DOHH2 (cell line): ENCODE data around the gene KIR3DL2.
"Not testable (repeated sequence)": the region's sequence is repeated elsewhere in the genome, so short reads cannot be mapped to it uniquely, and the experiment has no call there.

Experiments used
- H3F3A ChIP-seq: fragments of 200-600 bp; sonication (generic), shearing (Covaris generic); 2 replicates; pipeline ENCODE4 v1.6.0; 2016; ENCODE audit warnings: antibody characterized with exemption, mild to moderate bottlenecking; ENCODE audit not compliant: control insufficient read depth, insufficient read depth
- H3K27ac ChIP-seq: fragments of 200-600 bp; sonication (generic); 2 replicates; pipeline ENCODE4 v1.5.1; 2014; ENCODE audit warnings: low read depth, mild to moderate bottlenecking, low read length, moderate library complexity
- H3K27me3 ChIP-seq: fragments of 200-600 bp; sonication (generic); 2 replicates; pipeline ENCODE4 v1.6.1; 2014; ENCODE audit warnings: mild to moderate bottlenecking, low read length, mixed read lengths; ENCODE audit not compliant: control insufficient read depth
- H3K36me3 ChIP-seq: fragments of 200-600 bp; sonication (generic); 2 replicates; pipeline ENCODE4 v1.6.1; 2014; ENCODE audit warnings: mild to moderate bottlenecking, low read length, moderate library complexity, mixed read lengths; ENCODE audit not compliant: control insufficient read depth
- H3K4me1 ChIP-seq: fragments of 200-600 bp; sonication (generic); 2 replicates; pipeline ENCODE4 v1.6.1; 2014; ENCODE audit warnings: mild to moderate bottlenecking, low read length, mixed read lengths; ENCODE audit not compliant: control insufficient read depth
- H3K4me2 ChIP-seq: fragments of 200-600 bp; sonication (generic); 2 replicates; pipeline ENCODE4 v1.6.0; 2014; ENCODE audit warnings: mild to moderate bottlenecking, low read length, moderate library complexity
- H3K4me3 ChIP-seq: fragments of 200-600 bp; sonication (generic); 2 replicates; pipeline ENCODE4 v1.5.1; 2014; ENCODE audit warnings: mild to moderate bottlenecking, low read length, mixed read lengths
- H3K79me2 ChIP-seq: fragments of 200-600 bp; sonication (generic); 2 replicates; pipeline ENCODE4 v1.6.1; 2014; ENCODE audit warnings: mild to moderate bottlenecking, low read length, mixed read lengths; ENCODE audit not compliant: control insufficient read depth
- H3K9me2 ChIP-seq: fragments of 200-600 bp; sonication (generic); replicated peaks from 2 replicates; pipeline ENCODE4 v1.6.1; 2014; ENCODE audit warnings: mild to moderate bottlenecking, low read length, mixed read lengths; ENCODE audit not compliant: control insufficient read depth
- H3K9me3 ChIP-seq: fragments of 200-600 bp; sonication (generic); 2 replicates; pipeline ENCODE4 v1.6.1; 2014; ENCODE audit warnings: antibody characterized with exemption, low read length, mixed read lengths; ENCODE audit not compliant: control insufficient read depth, insufficient read depth
- H4K20me1 ChIP-seq: fragments of 200-600 bp; sonication (generic); 2 replicates; pipeline ENCODE4 v1.6.0; 2014; ENCODE audit warnings: low read depth, mild to moderate bottlenecking, antibody characterized with exemption, low read length, moderate library complexity; ENCODE audit not compliant: control insufficient read depth, insufficient read depth
- EZH2phosphoT487 ChIP-seq: fragments of 200-600 bp; sonication (generic); IDR thresholded peaks from 2 replicates; pipeline ENCODE4 v1.6.1; 2017; ENCODE audit warnings: borderline replicate concordance, mild to moderate bottlenecking, antibody characterized with exemption, low read length, moderate library complexity, mixed read lengths
- TF ChIP-seq, protein P1 (sequence below): fragments of 200-600 bp; sonication (generic); IDR thresholded peaks from one replicate; pipeline ENCODE4 v1.5.1; 2014; ENCODE audit warnings: antibody characterized with exemption, mild to moderate bottlenecking, low read depth, low read length; ENCODE audit not compliant: poor library complexity, severe bottlenecking

KIR3DL2 gene

DNA sequence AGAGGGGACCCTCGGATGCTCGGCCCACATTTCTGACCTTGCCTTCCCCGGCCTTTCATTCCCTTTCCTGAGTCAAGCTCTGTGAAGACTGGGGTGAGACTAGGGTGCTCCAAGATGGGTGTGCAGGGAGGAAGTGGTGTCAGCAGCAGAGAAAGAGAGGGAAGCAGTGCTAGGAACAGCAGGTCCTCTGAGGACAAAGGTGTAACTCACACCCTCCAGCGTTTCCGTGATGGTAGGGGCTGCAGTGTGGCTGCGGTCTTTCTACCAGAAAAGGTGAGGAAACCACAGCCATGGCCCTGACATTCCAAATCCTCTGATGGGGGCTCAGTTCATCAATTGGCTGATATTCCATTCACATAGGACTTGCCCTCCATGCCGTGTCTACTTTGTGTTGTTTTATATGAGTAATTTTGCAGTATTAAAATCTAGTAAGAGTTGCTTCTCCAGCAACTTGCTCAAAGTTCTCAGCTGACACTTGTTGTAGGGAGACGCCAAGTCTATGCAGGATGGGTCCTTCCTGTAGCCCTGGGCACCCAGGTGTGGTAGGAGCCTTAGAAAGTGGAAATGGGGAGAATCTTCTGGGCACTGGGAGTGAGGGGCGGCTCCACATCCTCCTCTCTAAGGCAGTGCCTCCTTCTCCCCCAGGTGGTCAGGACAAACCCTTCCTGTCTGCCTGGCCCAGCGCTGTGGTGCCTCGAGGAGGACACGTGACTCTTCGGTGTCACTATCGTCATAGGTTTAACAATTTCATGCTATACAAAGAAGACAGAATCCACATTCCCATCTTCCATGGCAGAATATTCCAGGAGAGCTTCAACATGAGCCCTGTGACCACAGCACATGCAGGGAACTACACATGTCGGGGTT is 32.3 kb upstream of the KIR3DL2 start:
- no peaks in the 10 kb centered on the region for H3F3A ChIP-seq
- H3K4me1 ChIP-seq, result no peaks in the 10 kb centered on the region
- H3K36me3 ChIP-seq, result no peaks in the 10 kb centered on the region
- H3K27me3 ChIP-seq, result 0 out of 2 replicates have a peak, but pooled peaks cover 2% of the 10 kb centered on the region
- TF ChIP-seq, protein P1, sequence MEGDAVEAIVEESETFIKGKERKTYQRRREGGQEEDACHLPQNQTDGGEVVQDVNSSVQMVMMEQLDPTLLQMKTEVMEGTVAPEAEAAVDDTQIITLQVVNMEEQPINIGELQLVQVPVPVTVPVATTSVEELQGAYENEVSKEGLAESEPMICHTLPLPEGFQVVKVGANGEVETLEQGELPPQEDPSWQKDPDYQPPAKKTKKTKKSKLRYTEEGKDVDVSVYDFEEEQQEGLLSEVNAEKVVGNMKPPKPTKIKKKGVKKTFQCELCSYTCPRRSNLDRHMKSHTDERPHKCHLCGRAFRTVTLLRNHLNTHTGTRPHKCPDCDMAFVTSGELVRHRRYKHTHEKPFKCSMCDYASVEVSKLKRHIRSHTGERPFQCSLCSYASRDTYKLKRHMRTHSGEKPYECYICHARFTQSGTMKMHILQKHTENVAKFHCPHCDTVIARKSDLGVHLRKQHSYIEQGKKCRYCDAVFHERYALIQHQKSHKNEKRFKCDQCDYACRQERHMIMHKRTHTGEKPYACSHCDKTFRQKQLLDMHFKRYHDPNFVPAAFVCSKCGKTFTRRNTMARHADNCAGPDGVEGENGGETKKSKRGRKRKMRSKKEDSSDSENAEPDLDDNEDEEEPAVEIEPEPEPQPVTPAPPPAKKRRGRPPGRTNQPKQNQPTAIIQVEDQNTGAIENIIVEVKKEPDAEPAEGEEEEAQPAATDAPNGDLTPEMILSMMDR, result no peak
- TF ChIP-seq EZH2phosphoT487, result no peak
- no peaks in the 10 kb centered on the region for H3K9me2 ChIP-seq
- H3K4me2 ChIP-seq, result no peak overlapping the region
- no peaks in the 10 kb centered on the region for H4K20me1 ChIP-seq
- H3K27ac ChIP-seq, result no peak overlapping the region
- H3K9me3 ChIP-seq, result no peaks in the 10 kb centered on the region
- H3K4me3 ChIP-seq, result no peak overlapping the region
- no peaks in the 10 kb centered on the region for H3K79me2 ChIP-seq

DNA sequence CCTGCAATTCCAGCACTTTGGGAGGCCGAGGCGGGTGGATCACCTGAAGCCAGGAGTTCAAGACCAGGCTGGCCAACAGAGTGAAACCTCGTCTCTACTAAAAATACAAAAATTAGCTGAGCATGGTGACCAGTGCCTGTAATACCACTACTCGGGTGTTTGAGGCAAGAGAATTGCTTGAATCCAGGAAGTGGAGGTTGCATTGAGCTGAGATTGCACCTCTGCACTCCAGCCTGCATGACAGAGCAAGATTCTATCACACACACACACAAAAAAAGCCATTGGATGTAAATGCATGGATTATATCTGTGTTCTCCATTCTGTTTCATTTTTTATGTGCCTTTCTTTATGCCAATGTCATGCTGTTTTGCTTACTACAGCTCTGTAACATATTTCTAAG is 25.8 kb upstream of the KIR3DL2 start:
- not testable (repeated sequence) for H3K9me2 ChIP-seq, H3K4me3 ChIP-seq, H3K4me2 ChIP-seq, H3F3A ChIP-seq, H3K36me3 ChIP-seq, H3K9me3 ChIP-seq, H4K20me1 ChIP-seq, H3K27me3 ChIP-seq, H3K4me1 ChIP-seq, H3K27ac ChIP-seq, H3K79me2 ChIP-seq

DNA sequence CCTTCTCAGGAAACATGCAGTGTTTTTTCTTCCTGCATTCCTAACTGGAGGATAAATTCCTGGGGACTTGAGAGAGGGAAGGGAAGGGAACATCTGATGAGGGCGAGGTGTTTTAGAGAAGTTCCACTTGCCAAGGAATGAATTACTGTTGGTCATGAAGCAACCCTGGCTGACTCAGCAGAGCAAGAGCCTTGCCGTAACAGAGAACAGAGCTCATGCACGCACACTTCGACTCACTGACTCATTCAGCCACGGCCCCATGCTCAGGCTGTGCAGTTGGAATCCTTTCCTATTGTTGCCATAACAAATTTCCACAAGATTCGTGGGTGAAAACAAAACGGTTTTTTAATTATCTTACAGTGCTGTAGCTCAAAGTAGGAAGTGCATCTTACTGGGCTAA is 24.9 kb upstream of the KIR3DL2 start:
- H3K4me3 ChIP-seq, H3K4me1 ChIP-seq, H3K36me3 ChIP-seq, H3K4me2 ChIP-seq, H3K9me3 ChIP-seq, H3K9me2 ChIP-seq, H3K27me3 ChIP-seq, H3F3A ChIP-seq, H4K20me1 ChIP-seq, H3K79me2 ChIP-seq, H3K27ac ChIP-seq: not testable (repeated sequence)

DNA sequence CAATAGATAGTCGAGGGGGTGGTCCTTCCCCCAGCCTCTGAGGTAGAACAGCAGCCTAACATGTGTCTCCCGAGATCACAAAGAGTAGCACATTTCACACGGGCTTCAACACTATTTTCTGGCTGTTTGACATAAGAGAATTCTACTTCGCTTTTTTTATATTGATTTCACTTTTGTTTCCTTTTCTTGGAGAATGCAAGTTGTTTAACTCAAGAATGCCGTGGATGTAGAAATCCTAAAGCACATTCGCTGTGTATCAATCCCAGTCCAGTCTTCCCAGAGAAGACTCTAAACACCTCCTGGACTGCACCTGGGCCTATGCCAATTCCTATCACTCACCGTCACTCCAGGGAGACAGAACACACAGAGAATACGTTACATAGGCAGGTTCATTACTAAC is 22.2 kb upstream of the KIR3DL2 start:
- H4K20me1 ChIP-seq, H3K9me2 ChIP-seq, H3K4me1 ChIP-seq, H3K27ac ChIP-seq, H3K36me3 ChIP-seq, H3K79me2 ChIP-seq, H3K4me3 ChIP-seq, H3K9me3 ChIP-seq, H3K27me3 ChIP-seq, H3K4me2 ChIP-seq, H3F3A ChIP-seq: not testable (repeated sequence)

DNA sequence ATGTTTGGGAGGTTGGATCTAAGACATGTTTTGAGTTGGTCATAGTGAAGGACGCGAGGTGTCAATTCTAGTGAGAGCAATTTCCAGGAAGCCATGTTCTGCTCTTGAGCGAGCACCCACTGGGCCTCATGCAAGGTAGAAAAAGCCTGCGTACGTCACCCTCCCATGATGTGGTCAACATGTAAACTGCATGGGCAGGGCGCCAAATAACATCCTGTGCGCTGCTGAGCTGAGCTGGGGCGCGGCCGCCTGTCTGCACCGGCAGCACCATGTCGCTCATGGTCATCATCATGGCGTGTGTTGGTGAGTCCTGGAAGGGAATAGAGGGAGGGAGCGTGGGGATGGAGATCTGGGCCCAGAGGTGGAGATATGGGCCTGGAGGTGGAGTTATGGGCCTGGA is 17.7 kb upstream of the KIR3DL2 start, which contains the start of gene KIR2DS4:
TSS of gene KIR2DS4 (plus strand) at position 181 of the 400 bp plus-strand sequence.
- not testable (repeated sequence) for H3K36me3 ChIP-seq

DNA sequence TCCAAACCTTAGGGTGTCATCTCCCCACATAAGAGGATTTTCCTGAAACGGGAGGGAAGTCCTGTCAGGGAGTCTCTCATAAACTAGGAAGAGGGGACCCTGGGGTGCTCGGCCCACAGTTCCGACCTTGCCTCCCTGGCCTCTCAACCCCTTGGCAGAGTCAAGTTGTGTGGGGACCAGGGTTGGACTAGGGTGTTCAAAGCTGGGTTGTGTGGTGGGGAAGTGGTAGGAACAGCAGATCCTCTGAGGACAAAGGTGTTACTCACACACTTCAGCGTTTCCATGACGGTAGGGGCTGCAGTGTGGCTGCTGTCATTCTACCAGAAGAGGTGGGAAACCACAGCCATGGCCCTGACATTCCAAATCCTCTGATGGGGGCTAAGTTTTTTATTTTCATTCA is 15.1 kb upstream of the KIR3DL2 start:
- not testable (repeated sequence) for H3K4me3 ChIP-seq, H3K4me2 ChIP-seq, H3K27ac ChIP-seq, H3K9me2 ChIP-seq, H3K9me3 ChIP-seq, H4K20me1 ChIP-seq, H3K36me3 ChIP-seq, H3K79me2 ChIP-seq, H3F3A ChIP-seq, H3K4me1 ChIP-seq, H3K27me3 ChIP-seq

More for the DNA sequence above, 17.7 kb upstream of the KIR3DL2 start, which contains the start of gene KIR2DS4:
- not testable (repeated sequence) for H3K4me3 ChIP-seq, H3F3A ChIP-seq, H3K9me2 ChIP-seq, H3K27me3 ChIP-seq, H3K4me1 ChIP-seq, H3K79me2 ChIP-seq, H3K4me2 ChIP-seq, H3K9me3 ChIP-seq, H3K27ac ChIP-seq, H4K20me1 ChIP-seq

DNA sequence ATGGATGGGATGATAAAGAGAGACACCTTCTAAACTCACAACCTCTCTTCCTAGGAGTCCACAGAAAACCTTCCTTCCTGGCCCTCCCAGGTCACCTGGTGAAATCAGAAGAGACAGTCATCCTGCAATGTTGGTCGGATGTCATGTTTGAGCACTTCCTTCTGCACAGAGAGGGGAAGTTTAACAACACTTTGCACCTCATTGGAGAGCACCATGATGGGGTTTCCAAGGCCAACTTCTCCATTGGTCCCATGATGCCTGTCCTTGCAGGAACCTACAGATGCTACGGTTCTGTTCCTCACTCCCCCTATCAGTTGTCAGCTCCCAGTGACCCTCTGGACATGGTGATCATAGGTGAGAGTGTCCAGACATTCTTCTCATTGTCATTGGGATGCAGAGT is 12.7 kb upstream of the KIR3DL2 start:
- not testable (repeated sequence) for H3K4me3 ChIP-seq, H3K27me3 ChIP-seq, H3K9me3 ChIP-seq, H4K20me1 ChIP-seq, H3K27ac ChIP-seq, H3K4me1 ChIP-seq, H3K36me3 ChIP-seq, H3K9me2 ChIP-seq, H3F3A ChIP-seq, H3K79me2 ChIP-seq, H3K4me2 ChIP-seq
